GM10847 (cell line): ENCODE measurements around the gene ANKS1B.

Source experiments
- POLR2A ChIP-seq: IDR thresholded peaks from 2 replicates; pipeline ENCODE4 v1.6.1; 2011; ENCODE audit not compliant: insufficient read length; ENCODE audit errors: extremely low read depth

ANKS1B gene

GRCh38 chr12:99131751-99132199 lies 853.0 kb downstream of the ANKS1B start:
- TF ChIP-seq POLR2A, result no peak

- no peak for TF ChIP-seq POLR2A
Observed at GRCh38 chr12:99130808-99131553, 853.8 kb downstream of the ANKS1B start.

- TF ChIP-seq POLR2A, result no peak
Observed at GRCh38 chr12:99128246-99128802, 856.4 kb downstream of the ANKS1B start.

- no peak for TF ChIP-seq POLR2A
Observed at GRCh38 chr12:99122959-99123358, 861.8 kb downstream of the ANKS1B start.

- no peak for TF ChIP-seq POLR2A
Observed at GRCh38 chr12:99122496-99122895, 862.2 kb downstream of the ANKS1B start.

GRCh38 chr12:99121546-99121945 lies 863.2 kb downstream of the ANKS1B start:
- no peak for TF ChIP-seq POLR2A

GRCh38 chr12:99119943-99120342 lies 864.8 kb downstream of the ANKS1B start:
- TF ChIP-seq POLR2A, result no peak

GRCh38 chr12:99119449-99119848 lies 865.3 kb downstream of the ANKS1B start:
- TF ChIP-seq POLR2A, result no peak

GRCh38 chr12:99111600-99111999 lies 873.1 kb downstream of the ANKS1B start:
- no peak for TF ChIP-seq POLR2A

- TF ChIP-seq POLR2A, result no peak
Observed at GRCh38 chr12:99110868-99111267, 873.9 kb downstream of the ANKS1B start.

- TF ChIP-seq POLR2A, result no peak
Observed at GRCh38 chr12:99110212-99110611, 874.5 kb downstream of the ANKS1B start.

GRCh38 chr12:99108924-99109323 lies 875.8 kb downstream of the ANKS1B start:
- no peak for TF ChIP-seq POLR2A

- TF ChIP-seq POLR2A, result no peak
Observed at GRCh38 chr12:99099786-99100185, 885.0 kb downstream of the ANKS1B start.

GRCh38 chr12:99097171-99097570 lies 887.6 kb downstream of the ANKS1B start:
- TF ChIP-seq POLR2A, result no peak

- no peak for TF ChIP-seq POLR2A
Observed at GRCh38 chr12:99093166-99093565, 891.6 kb downstream of the ANKS1B start.

GRCh38 chr12:99092100-99092851 lies 892.5 kb downstream of the ANKS1B start:
- no peak for TF ChIP-seq POLR2A
